Transverse colon (tissue), 4 donors: ENCODE measurements around the gene BMP2K.

Experiments
- EP300 ChIP-seq: sonication (generic); formaldehyde crosslinking; IDR thresholded peaks from one replicate; pipeline ENCODE4 v1.6.1; 2017; ENCODE audit warnings: antibody characterized with exemption, low read depth
- POLR2AphosphoS5 ChIP-seq, 3 donors: sonication (generic); formaldehyde crosslinking; IDR thresholded peaks; one replicate each; pipeline ENCODE4 v1.6.1; 2016; ENCODE audit warnings: antibody characterized with exemption in 3 of 3
- TF ChIP-seq, protein P1 (sequence below), 5 experiments: fragments of 200-600 bp in 3 of 5; fragments of 450-650 bp in 2 of 5; sonication (generic) in 3 of 5; IDR thresholded peaks; 1 replicate in 2 of 5; 2 replicates in 3 of 5; pipeline ENCODE4 v1.5.1; 2016 to 2017; ENCODE audit warnings: antibody characterized with exemption in 5 of 5, inconsistent platforms in 3 of 5, mild to moderate bottlenecking in 2 of 5, moderate library complexity in 1 of 5

GRCh38 chr4:78803983-78804382, 27.8 kb downstream of the BMP2K start:
- TF ChIP-seq POLR2AphosphoS5 (IDR thresholded peaks at IDR 0.05) = no peak
- TF ChIP-seq, protein P1, sequence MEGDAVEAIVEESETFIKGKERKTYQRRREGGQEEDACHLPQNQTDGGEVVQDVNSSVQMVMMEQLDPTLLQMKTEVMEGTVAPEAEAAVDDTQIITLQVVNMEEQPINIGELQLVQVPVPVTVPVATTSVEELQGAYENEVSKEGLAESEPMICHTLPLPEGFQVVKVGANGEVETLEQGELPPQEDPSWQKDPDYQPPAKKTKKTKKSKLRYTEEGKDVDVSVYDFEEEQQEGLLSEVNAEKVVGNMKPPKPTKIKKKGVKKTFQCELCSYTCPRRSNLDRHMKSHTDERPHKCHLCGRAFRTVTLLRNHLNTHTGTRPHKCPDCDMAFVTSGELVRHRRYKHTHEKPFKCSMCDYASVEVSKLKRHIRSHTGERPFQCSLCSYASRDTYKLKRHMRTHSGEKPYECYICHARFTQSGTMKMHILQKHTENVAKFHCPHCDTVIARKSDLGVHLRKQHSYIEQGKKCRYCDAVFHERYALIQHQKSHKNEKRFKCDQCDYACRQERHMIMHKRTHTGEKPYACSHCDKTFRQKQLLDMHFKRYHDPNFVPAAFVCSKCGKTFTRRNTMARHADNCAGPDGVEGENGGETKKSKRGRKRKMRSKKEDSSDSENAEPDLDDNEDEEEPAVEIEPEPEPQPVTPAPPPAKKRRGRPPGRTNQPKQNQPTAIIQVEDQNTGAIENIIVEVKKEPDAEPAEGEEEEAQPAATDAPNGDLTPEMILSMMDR (IDR thresholded peaks at IDR 0.05) = no peak
- TF ChIP-seq EP300 = no peak
